NT2/D1 (cell line): ENCODE data around the gene KRT9.
"Not testable (repeated sequence)": the region's sequence is repeated elsewhere in the genome, so short reads cannot be mapped to it uniquely, and the experiment has no call there.

Experiments used
- DNase-seq: peaks from one replicate; pipeline ENCODE4 v3.0.0-alpha.2; 2011; ENCODE audit warnings: low read depth, low spot score
- H3K27me3 ChIP-seq: 2 replicates; pipeline ENCODE4 v1.6.0; 2011; ENCODE audit warnings: mild to moderate bottlenecking; ENCODE audit not compliant: insufficient read length, insufficient read depth
- H3K36me3 ChIP-seq: 2 replicates; pipeline ENCODE4 v1.6.1; 2011; ENCODE audit warnings: mild to moderate bottlenecking, low read length, mixed read lengths; ENCODE audit not compliant: insufficient read depth, insufficient read length
- H3K4me1 ChIP-seq: 2 replicates; pipeline ENCODE4 v1.5.1; 2011; ENCODE audit not compliant: insufficient read depth, insufficient read length
- H3K4me3 ChIP-seq: 2 replicates; pipeline ENCODE4 v1.5.1; 2011; ENCODE audit warnings: low read depth; ENCODE audit not compliant: insufficient read length
- H3K9ac ChIP-seq: 2 replicates; pipeline ENCODE4 v1.6.0; 2011; ENCODE audit warnings: low read depth; ENCODE audit not compliant: insufficient read length
- H3K9me3 ChIP-seq: 2 replicates; pipeline ENCODE4 v1.5.1; 2011; ENCODE audit warnings: mild to moderate bottlenecking, low read length; ENCODE audit not compliant: insufficient read depth
- SUZ12 ChIP-seq: IDR thresholded peaks from 2 replicates; pipeline ENCODE4 v1.6.1; 2011; ENCODE audit not compliant: insufficient read length, insufficient read depth; ENCODE audit errors: extremely low read depth
- YY1 ChIP-seq: IDR thresholded peaks from 2 replicates; pipeline ENCODE4 v1.6.1; 2011; ENCODE audit not compliant: insufficient read length, insufficient read depth
- ZNF274 ChIP-seq: IDR thresholded peaks from 2 replicates; pipeline ENCODE4 v1.6.1; 2011; ENCODE audit warnings: mild to moderate bottlenecking, low read depth, low read length

KRT9 gene

DNA sequence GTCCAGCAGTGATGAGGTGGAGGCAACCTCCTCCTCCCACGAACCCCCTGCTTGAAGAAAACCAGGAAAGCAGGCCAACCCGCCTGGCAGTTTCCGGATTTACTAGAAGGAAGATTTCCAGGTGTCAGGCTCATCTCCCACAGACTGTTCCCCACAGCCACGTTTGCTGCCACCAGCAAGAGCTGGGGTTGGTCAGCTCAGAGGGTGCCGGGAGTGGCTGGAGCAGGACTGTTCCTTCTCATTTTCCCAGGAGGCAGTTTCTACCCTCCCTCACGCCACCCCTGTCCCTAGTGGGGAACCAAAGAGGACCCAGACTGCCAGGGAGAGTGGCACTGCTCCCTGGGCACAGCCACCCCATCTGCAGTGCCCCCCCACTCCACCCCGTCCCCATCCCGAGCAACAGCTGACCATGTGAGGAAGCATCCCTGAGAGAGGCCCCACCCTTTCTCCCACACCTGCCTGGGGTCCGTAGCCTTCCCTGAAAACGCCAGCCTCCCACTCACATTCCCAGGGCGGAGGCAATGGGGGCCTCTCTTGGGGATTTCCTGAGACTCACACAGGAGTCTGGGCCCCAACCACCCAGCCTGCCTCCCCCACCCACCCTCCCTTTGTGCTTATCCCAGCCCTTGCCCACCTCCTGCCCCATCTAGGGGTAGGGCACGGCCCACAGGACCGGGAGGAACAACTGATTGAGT, 46.6 kb upstream of the KRT9 start:
- H3K4me1 ChIP-seq, result peaks cover 34% of the 10 kb centered on the region
- no peak overlapping the region for H3K4me3 ChIP-seq
- no peak overlapping the region for H3K9ac ChIP-seq
- no peak for TF ChIP-seq ZNF274
- TF ChIP-seq YY1, result no peak
- no peak for TF ChIP-seq SUZ12
- H3K27me3 ChIP-seq, result no peaks in the 10 kb centered on the region
- DNase-seq, result no peak
- no peaks in the 10 kb centered on the region for H3K9me3 ChIP-seq
- no peaks in the 10 kb centered on the region for H3K36me3 ChIP-seq

DNA sequence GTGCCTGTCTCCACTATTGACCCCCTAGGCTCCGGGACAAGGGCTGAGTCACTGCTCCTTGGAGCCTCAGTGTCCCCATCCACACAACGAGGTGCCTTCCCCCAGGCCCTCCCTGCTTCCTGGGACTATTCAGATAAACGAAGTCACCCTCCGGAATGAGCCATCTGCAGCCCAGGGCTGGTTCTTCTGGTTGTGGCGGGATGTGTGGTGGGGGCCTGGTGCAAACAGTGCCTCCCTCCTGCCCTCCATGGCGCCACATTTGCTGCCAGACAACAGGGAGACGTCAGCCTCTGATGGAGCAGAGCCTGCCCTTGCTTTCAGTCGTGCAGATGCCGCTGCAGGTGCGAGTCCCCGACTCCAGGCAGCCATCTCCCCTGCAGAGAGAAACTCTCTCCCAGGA, 45.8 kb upstream of the KRT9 start:
- H3K4me3 ChIP-seq, result no peak overlapping the region
- no peak for TF ChIP-seq ZNF274
- no peak for TF ChIP-seq YY1
- no peak for TF ChIP-seq SUZ12
- H3K27me3 ChIP-seq, result no peaks in the 10 kb centered on the region
- H3K36me3 ChIP-seq, result no peaks in the 10 kb centered on the region
- no peak for DNase-seq
- H3K9ac ChIP-seq, result no peak overlapping the region
- H3K9me3 ChIP-seq, result no peaks in the 10 kb centered on the region
- H3K4me1 ChIP-seq, result peaks cover 33% of the 10 kb centered on the region

DNA sequence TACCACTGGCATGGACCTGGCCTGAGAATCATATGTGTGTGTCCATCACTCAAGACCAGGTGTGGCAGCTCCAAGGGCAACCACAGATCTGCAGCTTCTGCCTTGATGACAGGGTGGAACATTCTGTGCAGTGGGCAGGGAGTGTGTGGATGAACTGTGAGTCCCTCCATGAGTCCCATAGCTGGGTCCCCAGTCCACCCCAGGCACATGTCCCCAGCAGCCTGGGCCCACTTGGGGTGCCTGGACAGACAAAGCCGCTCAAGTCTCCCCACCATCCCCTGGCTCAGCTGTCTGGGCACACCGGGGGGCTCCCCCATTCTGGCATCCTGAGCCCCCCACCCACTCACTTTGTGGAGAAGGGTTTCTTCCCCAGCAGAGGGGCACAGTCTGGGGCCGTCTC, 45.3 kb upstream of the KRT9 start:
- Histone ChIP-seq H3K4me1 (peaks cover 34% of the 10 kb centered on the region), H3K9me3 (no peaks in the 10 kb centered on the region), H3K4me3 (no peak overlapping the region), H3K9ac (no peak overlapping the region), H3K36me3 (no peaks in the 10 kb centered on the region), H3K27me3 (no peaks in the 10 kb centered on the region)
- no peak for TF ChIP-seq ZNF274
- no peak for TF ChIP-seq SUZ12
- TF ChIP-seq YY1, result no peak
- DNase-seq, result no peak

DNA sequence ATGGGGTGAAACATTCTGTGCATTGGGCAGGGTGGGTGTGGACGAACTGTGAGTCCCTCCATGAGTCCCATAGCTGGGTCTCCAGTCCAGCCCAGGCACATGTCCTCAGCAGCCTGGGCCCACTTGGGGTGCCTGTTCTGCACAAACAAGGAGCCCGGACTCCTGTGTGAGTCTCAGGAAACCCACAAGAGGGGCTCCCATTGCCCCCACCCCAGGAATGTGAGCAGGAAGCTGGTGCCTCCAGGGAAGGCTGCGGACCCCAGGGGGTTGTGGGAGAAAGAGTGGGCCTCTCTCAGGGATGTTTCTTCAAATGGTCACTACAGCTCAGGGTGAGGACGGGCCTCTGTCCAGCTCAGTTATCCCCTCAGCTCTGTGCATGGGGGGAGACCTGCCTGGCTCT, 44.6 kb upstream of the KRT9 start:
- H3K9ac ChIP-seq, H3K4me3 ChIP-seq, DNase-seq, H3K27me3 ChIP-seq, H3K36me3 ChIP-seq, H3K9me3 ChIP-seq: not testable (repeated sequence)
- peaks cover 34% of the 10 kb centered on the region for H3K4me1 ChIP-seq

DNA sequence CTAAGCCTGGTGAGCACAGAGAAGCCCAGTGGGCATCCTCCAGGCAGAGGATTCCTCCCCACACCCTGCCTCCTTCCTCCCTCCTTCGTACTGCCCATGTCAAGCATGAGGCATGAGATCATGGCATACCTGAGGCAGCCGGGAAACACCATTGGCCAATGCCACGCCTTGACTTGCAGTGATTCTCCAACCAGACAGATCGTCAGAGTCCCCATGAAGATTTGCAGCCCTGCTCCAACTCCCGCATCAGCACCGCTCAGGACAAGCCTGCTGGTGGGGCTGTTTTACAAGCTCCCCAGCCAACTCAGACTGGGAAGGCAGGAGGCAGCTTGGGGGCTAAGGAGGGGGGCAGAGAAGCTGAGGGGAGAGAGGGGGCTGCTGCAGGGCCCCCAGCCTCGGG, 43.6 kb upstream of the KRT9 start:
- Histone ChIP-seq H3K27me3 (no peaks in the 10 kb centered on the region), H3K4me1 (peaks cover 34% of the 10 kb centered on the region), H3K4me3 (no peak overlapping the region), H3K36me3 (no peaks in the 10 kb centered on the region), H3K9me3 (no peaks in the 10 kb centered on the region), H3K9ac (no peak overlapping the region)
- no peak for DNase-seq
- TF ChIP-seq SUZ12 (no peak), ZNF274 (no peak), YY1 (no peak)

DNA sequence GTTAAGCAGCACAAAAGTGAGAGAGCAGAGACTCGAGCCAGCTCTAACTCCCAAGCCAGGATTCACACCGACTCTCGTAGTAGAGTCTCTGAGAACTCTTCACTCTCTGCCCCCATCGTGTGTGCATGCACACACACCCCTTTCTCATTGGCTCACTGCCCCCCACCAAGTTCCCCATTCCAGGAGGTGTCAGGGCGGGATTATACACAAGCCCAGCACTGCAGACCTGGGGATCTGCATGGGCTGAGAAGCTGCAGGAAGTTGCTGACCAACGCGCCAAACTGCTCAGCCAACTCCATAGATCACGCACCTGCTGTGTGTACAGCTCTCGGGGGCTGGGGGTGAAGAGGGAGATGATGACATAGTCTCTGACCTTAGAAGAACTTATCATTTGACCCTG, 42.9 kb upstream of the KRT9 start:
- DNase-seq, H3K9ac ChIP-seq, H3K4me3 ChIP-seq: not testable (repeated sequence)

DNA sequence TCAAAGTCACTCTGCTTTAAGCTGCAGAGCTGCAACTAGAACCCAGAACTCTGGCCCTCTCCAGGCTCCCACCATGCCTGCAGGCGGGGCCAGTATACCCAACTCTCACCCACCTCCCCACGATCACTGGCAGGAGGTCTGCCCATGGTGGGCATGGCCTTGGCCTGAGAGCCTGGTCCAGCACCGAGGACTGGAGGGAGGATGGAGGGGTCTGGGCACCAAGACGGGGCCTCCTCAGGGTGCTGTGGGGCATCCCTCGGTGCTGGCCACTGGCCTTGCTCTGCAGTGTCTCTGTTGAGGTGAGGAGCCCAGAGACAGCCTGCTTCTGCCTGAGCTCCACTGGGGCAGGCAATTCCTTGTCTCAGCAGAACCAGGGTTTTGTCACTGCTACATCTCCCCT, 42.2 kb upstream of the KRT9 start:
- no peak overlapping the region for H3K4me3 ChIP-seq
- no peak for DNase-seq
- H3K36me3 ChIP-seq, result no peaks in the 10 kb centered on the region
- no peak for TF ChIP-seq ZNF274
- no peak for TF ChIP-seq SUZ12
- TF ChIP-seq YY1, result no peak
- peaks cover 29% of the 10 kb centered on the region for H3K4me1 ChIP-seq
- H3K27me3 ChIP-seq, result no peaks in the 10 kb centered on the region
- H3K9me3 ChIP-seq, result no peaks in the 10 kb centered on the region
- H3K9ac ChIP-seq, result no peak overlapping the region

More for the DNA sequence above, 42.9 kb upstream of the KRT9 start:
- H3K9me3 ChIP-seq, H3K27me3 ChIP-seq, H3K36me3 ChIP-seq: not testable (repeated sequence)
- H3K4me1 ChIP-seq, result peaks cover 34% of the 10 kb centered on the region

DNA sequence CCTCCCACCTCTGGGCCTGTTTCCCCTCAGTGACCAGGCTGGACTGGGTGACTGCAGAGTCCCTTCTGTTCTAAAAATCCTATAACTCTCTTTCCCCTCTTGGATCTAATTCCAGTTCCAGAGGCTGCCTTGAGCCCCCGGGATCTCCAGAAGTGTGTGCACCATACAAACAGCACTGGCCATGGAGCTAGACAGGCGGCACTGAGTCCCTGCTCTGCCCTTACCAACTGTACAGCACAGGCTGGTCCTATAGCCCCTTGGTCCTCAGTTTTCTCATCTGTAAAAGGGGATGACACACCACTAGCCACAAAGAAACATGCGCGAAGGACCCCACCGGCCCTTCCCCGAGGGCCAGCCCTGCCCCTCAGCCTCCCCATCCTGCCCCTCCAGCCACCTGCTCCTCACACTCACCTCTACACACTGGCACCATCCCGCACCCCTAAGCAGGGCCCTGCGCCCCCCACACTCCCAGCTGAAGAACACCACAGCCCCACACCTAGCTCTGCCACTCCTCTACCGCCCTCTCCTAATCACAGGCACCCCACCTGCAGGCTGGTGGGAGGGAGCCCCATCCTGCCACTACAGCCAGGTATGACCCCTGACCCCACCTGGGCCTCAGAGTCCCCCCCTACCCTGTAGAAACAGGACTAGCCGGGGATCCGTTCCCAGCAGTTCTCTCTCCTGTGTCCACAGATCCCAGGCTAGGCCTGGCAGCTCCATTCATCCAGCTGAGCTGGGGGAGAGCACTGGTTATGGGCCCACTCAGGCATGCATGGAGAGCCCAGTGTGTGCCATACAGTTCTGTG, 41.6 kb upstream of the KRT9 start:
- H3K36me3 ChIP-seq, result no peaks in the 10 kb centered on the region
- H3K9ac ChIP-seq, result peak overlapping the region; percentile 10
- no peaks in the 10 kb centered on the region for H3K9me3 ChIP-seq
- TF ChIP-seq YY1, result no peak
- TF ChIP-seq ZNF274, result no peak
- TF ChIP-seq SUZ12, result no peak
- H3K4me1 ChIP-seq, result peaks cover 26% of the 10 kb centered on the region
- no peaks in the 10 kb centered on the region for H3K27me3 ChIP-seq
- DNase-seq, result no peak
- H3K4me3 ChIP-seq, result no peak overlapping the region

DNA sequence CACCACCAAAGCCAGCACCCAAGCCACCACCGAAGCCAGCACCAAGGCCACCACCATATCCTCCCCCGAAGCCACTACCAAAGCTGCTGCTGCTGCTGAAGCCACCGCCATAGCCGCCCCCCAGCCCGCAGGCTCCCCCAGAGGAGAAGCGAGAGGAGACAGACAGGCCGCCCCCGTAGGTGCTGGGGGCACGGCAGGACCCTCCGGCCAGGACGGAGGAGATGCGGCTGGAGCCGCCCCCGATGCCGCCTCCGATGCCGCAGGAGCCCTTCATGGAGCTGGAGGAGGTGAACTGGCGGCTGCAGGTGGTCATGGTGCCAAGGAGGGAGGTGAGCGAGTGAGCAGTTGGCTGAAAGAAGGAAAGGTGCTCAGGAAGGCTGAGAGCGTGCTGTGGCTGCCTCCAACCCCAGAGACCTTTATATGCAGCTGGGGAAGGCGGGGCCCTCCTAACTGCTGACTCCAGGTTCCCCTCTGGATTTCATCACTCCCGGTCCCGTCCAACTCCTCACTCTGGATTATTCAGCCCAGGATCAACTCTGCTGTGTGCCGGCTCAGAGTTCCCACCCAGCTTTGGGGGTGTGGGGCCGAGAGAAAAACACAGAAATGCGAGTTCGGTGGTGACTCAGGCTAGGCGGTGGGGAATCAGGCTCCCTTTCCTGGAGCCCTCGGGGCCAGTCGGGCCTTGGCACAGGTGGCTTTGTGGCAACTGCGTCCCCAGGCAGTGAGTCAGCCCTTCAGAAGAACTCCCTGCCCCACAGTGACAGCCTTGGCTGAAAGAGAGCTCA, 40.7 kb upstream of the KRT9 start, which contains the start of gene KRT16:
KRT16 (minus strand) TSS at position 392 of the 785 bp plus-strand sequence; CDS start at position 313, 79 bp downstream.
- DNase-seq, H3K27me3 ChIP-seq: not testable (repeated sequence)

More for the DNA sequence above, 40.7 kb upstream of the KRT9 start, which contains the start of gene KRT16:
- not testable (repeated sequence) for H3K9me3 ChIP-seq, H3K4me3 ChIP-seq, H3K36me3 ChIP-seq
- Histone ChIP-seq H3K9ac (peak within 1 kb of the TSS; percentile 56), H3K4me1 (peaks cover 19% of the 10 kb centered on the region)
